K562 (cell line): ENCODE results near the gene ARHGAP12. TPM values are rescaled to one million over a fixed set of nuclear protein-coding genes. Genes with fewer than 3 reads are reported as not detected.

Experiments
- ATAC-seq: fragments of 200-7000 bp; cut with Tn5 transposase; 3 replicates; pipeline ENCODE4 v1.9.1; 2020; ENCODE audit warnings: moderate library complexity
- BruUV-seq: library from RNA; stranded (reverse); fragments of 400-500 nt; replicated peaks from 2 replicates; lab custom pipeline; 2021; lab: Mats Ljungman, UMichigan
- CTCF ChIA-PET: fragments of 300-600 bp; formaldehyde crosslinking; extraction: SDS; loops from one replicate; lab custom pipeline; 2021; ENCODE audit warnings: low intra/inter-chr PET ratio; lab: Yijun Ruan, JAX
- POLR2A ChIA-PET: fragments of 300-600, 350-650 bp; sonication (Branson Sonifier 250); formaldehyde crosslinking; extraction: SDS; loops from one replicate; lab custom pipeline; 2021; ENCODE audit warnings: antibody characterized with exemption, inconsistent platforms; lab: Yijun Ruan, JAX
- DNase-seq, 4 experiments: peaks; one replicate each; pipeline versions ENCODE4 v3.0.0 to v3.0.0-alpha.2; 2011 to 2018; ENCODE audit warnings: low spot score in 3 of 4, mixed read lengths in 3 of 4; ENCODE audit errors: extremely low read depth in 1 of 4
- FAIRE-seq: peaks from 2 replicates; lab custom pipeline; 2011; peaks lifted over from hg19 to GRCh38; lab: Jason Lieb, UNC
- H2AFZ ChIP-seq: 2 replicates; pipeline ENCODE4 v1.6.0; 2011; ENCODE audit warnings: low read depth, low read length, control low read depth, inconsistent platforms
- H3K27ac ChIP-seq: fragments of 200-600 bp; 3 replicates; pipeline ENCODE4 v1.8.0; 2011; ENCODE audit warnings: low read depth, mild to moderate bottlenecking, control low read depth, inconsistent platforms, low read length, moderate library complexity, mixed read lengths; ENCODE audit errors: extremely low read depth
- H3K27me3 ChIP-seq, 2 experiments: fragments of 300-600 bp in 1 of 2; 2 replicates in 1 of 2; 3 replicates in 1 of 2; pipeline versions ENCODE4 v1.6.0 to v1.8.0; 2011; ENCODE audit warnings: inconsistent platforms in 2 of 2, low read length in 2 of 2, mild to moderate bottlenecking in 1 of 2, mixed read lengths in 1 of 2, moderate library complexity in 1 of 2; ENCODE audit not compliant: control insufficient read depth in 2 of 2, insufficient read depth in 2 of 2
- H3K36me3 ChIP-seq: fragments of 300-600 bp; 3 replicates; pipeline ENCODE4 v1.8.0; 2011; ENCODE audit warnings: mild to moderate bottlenecking, low read length, inconsistent platforms; ENCODE audit not compliant: control insufficient read depth, insufficient read depth
- H3K4me1 ChIP-seq, 2 experiments: fragments of 200-600 bp in 1 of 2; replicated peaks in 1 of 2; 2 replicates in 1 of 2; 3 replicates in 1 of 2; pipeline versions ENCODE4 v1.5.1 to v1.8.0; 2011; ENCODE audit warnings: inconsistent platforms in 2 of 2, low read length in 2 of 2, mild to moderate bottlenecking in 1 of 2, mixed read lengths in 1 of 2, moderate library complexity in 1 of 2; ENCODE audit not compliant: control insufficient read depth in 2 of 2, insufficient read depth in 2 of 2
- H3K4me2 ChIP-seq: 2 replicates; pipeline ENCODE4 v1.6.1; 2011; ENCODE audit warnings: low read length, control low read depth, inconsistent platforms, mixed read lengths; ENCODE audit not compliant: insufficient read depth
- H3K4me3 ChIP-seq: fragments of 200-600 bp; sonication (generic), shearing (Covaris generic); 2 replicates; pipeline ENCODE4 v1.5.1; 2016; ENCODE audit warnings: control low read depth, inconsistent platforms
- H3K79me2 ChIP-seq: fragments of 200-600 bp; 3 replicates; pipeline ENCODE4 v1.8.0; 2011; ENCODE audit warnings: low read length, inconsistent platforms; ENCODE audit not compliant: control insufficient read depth, insufficient read depth
- H3K9ac ChIP-seq, 2 experiments: 2 replicates each; pipeline versions ENCODE4 v1.6.0 to v1.6.1; 2011; ENCODE audit warnings: low read depth in 2 of 2, low read length in 2 of 2, control low read depth in 1 of 2, inconsistent platforms in 1 of 2, mild to moderate bottlenecking in 1 of 2, mixed read lengths in 1 of 2; ENCODE audit not compliant: insufficient read depth in 1 of 2
- H3K9me1 ChIP-seq: one replicate; pipeline ENCODE4 v1.6.0; 2011; ENCODE audit warnings: inconsistent platforms, mild to moderate bottlenecking, low read length, moderate library complexity; ENCODE audit not compliant: control insufficient read depth, insufficient read depth
- H3K9me3 ChIP-seq: replicated peaks from 2 replicates; pipeline ENCODE4 v1.5.1; 2011; ENCODE audit warnings: low read depth, low read length, inconsistent platforms; ENCODE audit not compliant: control insufficient read depth, insufficient read depth
- H4K20me1 ChIP-seq: replicated peaks from 2 replicates; pipeline ENCODE4 v1.6.1; 2011; ENCODE audit warnings: low read length, inconsistent platforms, mixed read lengths; ENCODE audit not compliant: control insufficient read depth, insufficient read depth
- ARID1B ChIP-seq: fragments of 450-650 bp; IDR thresholded peaks from 2 replicates; pipeline ENCODE4 v1.6.1; 2016; ENCODE audit warnings: antibody characterized with exemption, mild to moderate bottlenecking, inconsistent platforms
- CBX1 ChIP-seq: sonication (generic); IDR thresholded peaks from 2 replicates; pipeline ENCODE4 v1.6.1; 2016; ENCODE audit warnings: antibody characterized with exemption, low read depth, mild to moderate bottlenecking
- DPF2 ChIP-seq: fragments of 450-650 bp; IDR thresholded peaks from 2 replicates; pipeline ENCODE4 v1.6.1; 2016
- FIP1L1 ChIP-seq: fragments of 200-400 bp; formaldehyde crosslinking; IDR thresholded peaks from 2 replicates; pipeline ENCODE4 v1.6.1; 2018; ENCODE audit warnings: mild to moderate bottlenecking, low read depth, low read length; ENCODE audit not compliant: poor library complexity, severe bottlenecking
- HES1 ChIP-seq: fragments of 450-650 bp; IDR thresholded peaks from 2 replicates; pipeline ENCODE4 v1.6.1; 2016; ENCODE audit warnings: low read depth, mild to moderate bottlenecking, moderate library complexity
- KAT7 ChIP-seq: sonication (generic); formaldehyde crosslinking; IDR thresholded peaks from 2 replicates; pipeline ENCODE4 v1.8.0; 2022; ENCODE audit warnings: missing genetic modification reagents, mild to moderate bottlenecking, borderline replicate concordance
- KLF10 ChIP-seq: fragments of 250-450 bp; sonication (Bioruptor Pico); IDR thresholded peaks from 2 replicates; pipeline ENCODE4 v1.6.1; 2021; ENCODE audit warnings: matching md5 sums
- LARP7 ChIP-seq: fragments of 450-650 bp; IDR thresholded peaks from 2 replicates; pipeline ENCODE4 v1.6.1; 2016
- MAFF ChIP-seq: IDR thresholded peaks from 2 replicates; pipeline ENCODE4 v1.6.1; 2012; ENCODE audit warnings: low read length, improper control_type of control experiment
- NEUROD1 ChIP-seq: fragments of 150-350 bp; IDR thresholded peaks from 2 replicates; pipeline ENCODE4 v1.6.1; 2014; ENCODE audit warnings: borderline replicate concordance, low read length, low read depth; ENCODE audit not compliant: partially characterized antibody
- RAD51 ChIP-seq: fragments of 450-650 bp; IDR thresholded peaks from 2 replicates; pipeline ENCODE4 v1.7.1; 2016; ENCODE audit warnings: low read depth, mild to moderate bottlenecking, borderline replicate concordance
- SIN3B ChIP-seq: fragments of 450-650 bp; IDR thresholded peaks from 2 replicates; pipeline ENCODE4 v1.6.1; 2017; ENCODE audit warnings: low read depth, mild to moderate bottlenecking, moderate library complexity
- ZNF384 ChIP-seq: IDR thresholded peaks from 2 replicates; pipeline ENCODE4 v1.6.1; 2012; ENCODE audit warnings: low read depth, low read length, improper control_type of control experiment
- WGBS: fragments of 100-300 bp; shearing (Covaris generic); methylation state at CpG from one replicate; pipeline ENCODE4 v1.1.6; 2016; ENCODE audit warnings: low coverage, mixed read lengths; ENCODE audit not compliant: insufficient coverage; ENCODE audit errors: missing lambda C conversion rate; 5-methylcytosine and 5-hydroxymethylcytosine counted together
- in situ Hi-C: fragments of 300-500 bp; cut with MboI; formaldehyde crosslinking; loops from 4 replicates; pipeline ENCODE4 v1.15.0; 2018; ENCODE audit warnings: inconsistent platforms, mixed read lengths
- intact Hi-C: fragments of 100-400 bp; cut with micrococcal nuclease; formaldehyde crosslinking; loops from 2 replicates; pipeline ENCODE4 v1.14.2; 2022
- polyA plus RNA-seq, 8 experiments: library from polyadenylated mRNA; depleted of rRNA in 4 of 8; stranded (reverse) in 5 of 8; unstranded in 3 of 8; fragments of >200 nt; fragmentation: Nextera tagmentation in 2 of 8; fragmentation: Illumina TruSeq in 1 of 8; extraction: Ambion mirVana in 2 of 8; extraction: Trizol in 1 of 8; gene quantifications; 2 replicates each; pipeline versions ENCODE4 v1.2.1 to v1.2.3, GENCODE V29; 2011 to 2014; ENCODE audit warnings: inconsistent platforms in 1 of 8, missing spikeins in 1 of 8
- total RNA-seq, 7 experiments: library from RNA; depleted of rRNA in 6 of 7; stranded (reverse); fragments of >200 nt in 6 of 7; fragmentation: Illumina TruSeq in 2 of 7; extraction: Trizol in 2 of 7; gene quantifications; 2 replicates each; pipeline versions ENCODE4 v1.2.1 to v1.2.3, GENCODE V29; 2011 to 2021; ENCODE audit warnings: low replicate concordance in 1 of 7
- TF ChIP-seq, protein P1 (sequence below): fragments of 200-600 bp; sonication (generic); IDR thresholded peaks from one replicate; pipeline ENCODE4 v1.6.1; 2012; ENCODE audit warnings: mild to moderate bottlenecking, low read depth, low read length, inconsistent platforms

Gene ARHGAP12
- total and polyA plus RNA-seq, 9 of the 15 experiments (the other 6 are each of a cell fraction or from before 2014, with no cell fraction given), result 4.4 to 18.7 (median 10.1) TPM

GRCh38 chr10:31829776-31830175 is 98.9 kb downstream of the ARHGAP12 start:
- 91% methylated on average over 1 of the region's 1 CpG for WGBS
- no peak for FAIRE-seq
- no peak for TF ChIP-seq KLF10 (CRISPR knock-in tag)
- TF ChIP-seq, protein P1, sequence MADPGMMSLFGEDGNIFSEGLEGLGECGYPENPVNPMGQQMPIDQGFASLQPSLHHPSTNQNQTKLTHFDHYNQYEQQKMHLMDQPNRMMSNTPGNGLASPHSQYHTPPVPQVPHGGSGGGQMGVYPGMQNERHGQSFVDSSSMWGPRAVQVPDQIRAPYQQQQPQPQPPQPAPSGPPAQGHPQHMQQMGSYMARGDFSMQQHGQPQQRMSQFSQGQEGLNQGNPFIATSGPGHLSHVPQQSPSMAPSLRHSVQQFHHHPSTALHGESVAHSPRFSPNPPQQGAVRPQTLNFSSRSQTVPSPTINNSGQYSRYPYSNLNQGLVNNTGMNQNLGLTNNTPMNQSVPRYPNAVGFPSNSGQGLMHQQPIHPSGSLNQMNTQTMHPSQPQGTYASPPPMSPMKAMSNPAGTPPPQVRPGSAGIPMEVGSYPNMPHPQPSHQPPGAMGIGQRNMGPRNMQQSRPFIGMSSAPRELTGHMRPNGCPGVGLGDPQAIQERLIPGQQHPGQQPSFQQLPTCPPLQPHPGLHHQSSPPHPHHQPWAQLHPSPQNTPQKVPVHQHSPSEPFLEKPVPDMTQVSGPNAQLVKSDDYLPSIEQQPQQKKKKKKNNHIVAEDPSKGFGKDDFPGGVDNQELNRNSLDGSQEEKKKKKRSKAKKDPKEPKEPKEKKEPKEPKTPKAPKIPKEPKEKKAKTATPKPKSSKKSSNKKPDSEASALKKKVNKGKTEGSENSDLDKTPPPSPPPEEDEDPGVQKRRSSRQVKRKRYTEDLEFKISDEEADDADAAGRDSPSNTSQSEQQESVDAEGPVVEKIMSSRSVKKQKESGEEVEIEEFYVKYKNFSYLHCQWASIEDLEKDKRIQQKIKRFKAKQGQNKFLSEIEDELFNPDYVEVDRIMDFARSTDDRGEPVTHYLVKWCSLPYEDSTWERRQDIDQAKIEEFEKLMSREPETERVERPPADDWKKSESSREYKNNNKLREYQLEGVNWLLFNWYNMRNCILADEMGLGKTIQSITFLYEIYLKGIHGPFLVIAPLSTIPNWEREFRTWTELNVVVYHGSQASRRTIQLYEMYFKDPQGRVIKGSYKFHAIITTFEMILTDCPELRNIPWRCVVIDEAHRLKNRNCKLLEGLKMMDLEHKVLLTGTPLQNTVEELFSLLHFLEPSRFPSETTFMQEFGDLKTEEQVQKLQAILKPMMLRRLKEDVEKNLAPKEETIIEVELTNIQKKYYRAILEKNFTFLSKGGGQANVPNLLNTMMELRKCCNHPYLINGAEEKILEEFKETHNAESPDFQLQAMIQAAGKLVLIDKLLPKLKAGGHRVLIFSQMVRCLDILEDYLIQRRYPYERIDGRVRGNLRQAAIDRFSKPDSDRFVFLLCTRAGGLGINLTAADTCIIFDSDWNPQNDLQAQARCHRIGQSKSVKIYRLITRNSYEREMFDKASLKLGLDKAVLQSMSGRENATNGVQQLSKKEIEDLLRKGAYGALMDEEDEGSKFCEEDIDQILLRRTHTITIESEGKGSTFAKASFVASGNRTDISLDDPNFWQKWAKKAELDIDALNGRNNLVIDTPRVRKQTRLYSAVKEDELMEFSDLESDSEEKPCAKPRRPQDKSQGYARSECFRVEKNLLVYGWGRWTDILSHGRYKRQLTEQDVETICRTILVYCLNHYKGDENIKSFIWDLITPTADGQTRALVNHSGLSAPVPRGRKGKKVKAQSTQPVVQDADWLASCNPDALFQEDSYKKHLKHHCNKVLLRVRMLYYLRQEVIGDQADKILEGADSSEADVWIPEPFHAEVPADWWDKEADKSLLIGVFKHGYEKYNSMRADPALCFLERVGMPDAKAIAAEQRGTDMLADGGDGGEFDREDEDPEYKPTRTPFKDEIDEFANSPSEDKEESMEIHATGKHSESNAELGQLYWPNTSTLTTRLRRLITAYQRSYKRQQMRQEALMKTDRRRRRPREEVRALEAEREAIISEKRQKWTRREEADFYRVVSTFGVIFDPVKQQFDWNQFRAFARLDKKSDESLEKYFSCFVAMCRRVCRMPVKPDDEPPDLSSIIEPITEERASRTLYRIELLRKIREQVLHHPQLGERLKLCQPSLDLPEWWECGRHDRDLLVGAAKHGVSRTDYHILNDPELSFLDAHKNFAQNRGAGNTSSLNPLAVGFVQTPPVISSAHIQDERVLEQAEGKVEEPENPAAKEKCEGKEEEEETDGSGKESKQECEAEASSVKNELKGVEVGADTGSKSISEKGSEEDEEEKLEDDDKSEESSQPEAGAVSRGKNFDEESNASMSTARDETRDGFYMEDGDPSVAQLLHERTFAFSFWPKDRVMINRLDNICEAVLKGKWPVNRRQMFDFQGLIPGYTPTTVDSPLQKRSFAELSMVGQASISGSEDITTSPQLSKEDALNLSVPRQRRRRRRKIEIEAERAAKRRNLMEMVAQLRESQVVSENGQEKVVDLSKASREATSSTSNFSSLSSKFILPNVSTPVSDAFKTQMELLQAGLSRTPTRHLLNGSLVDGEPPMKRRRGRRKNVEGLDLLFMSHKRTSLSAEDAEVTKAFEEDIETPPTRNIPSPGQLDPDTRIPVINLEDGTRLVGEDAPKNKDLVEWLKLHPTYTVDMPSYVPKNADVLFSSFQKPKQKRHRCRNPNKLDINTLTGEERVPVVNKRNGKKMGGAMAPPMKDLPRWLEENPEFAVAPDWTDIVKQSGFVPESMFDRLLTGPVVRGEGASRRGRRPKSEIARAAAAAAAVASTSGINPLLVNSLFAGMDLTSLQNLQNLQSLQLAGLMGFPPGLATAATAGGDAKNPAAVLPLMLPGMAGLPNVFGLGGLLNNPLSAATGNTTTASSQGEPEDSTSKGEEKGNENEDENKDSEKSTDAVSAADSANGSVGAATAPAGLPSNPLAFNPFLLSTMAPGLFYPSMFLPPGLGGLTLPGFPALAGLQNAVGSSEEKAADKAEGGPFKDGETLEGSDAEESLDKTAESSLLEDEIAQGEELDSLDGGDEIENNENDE, result no peak
- TF ChIP-seq MAFF, result no peak
- TF ChIP-seq NEUROD1, result no peak
- TF ChIP-seq SIN3B, result no peak
- no peak for TF ChIP-seq RAD51
- TF ChIP-seq ARID1B, result no peak
- no peak for TF ChIP-seq KAT7
- TF ChIP-seq ZNF384, result no peak
- TF ChIP-seq CBX1, result no peak
- no peak for TF ChIP-seq FIP1L1
- no peak for TF ChIP-seq DPF2
- no peak for TF ChIP-seq LARP7
- no peak for TF ChIP-seq HES1

More at GRCh38 chr10:31829776-31830175, 98.9 kb downstream of the ARHGAP12 start:
- ChIA-PET CTCF (no interaction called here), POLR2A (no interaction called here)
- Histone ChIP-seq H3K4me3 (no peak overlapping the region), H3K27ac (no peak overlapping the region), H3K4me1 (no peaks in the 10 kb centered on the region), H3K4me2 (no peak overlapping the region), H3K9ac (no peak overlapping the region), H3K36me3 (0 out of 3 replicates have a peak, but pooled peaks cover 4% of the 10 kb centered on the region), H2AFZ (no peak overlapping the region), H4K20me1 (no peaks in the 10 kb centered on the region), H3K79me2 (no peaks in the 10 kb centered on the region), H3K9me3 (no peaks in the 10 kb centered on the region), H3K27me3 (no peaks in the 10 kb centered on the region), H3K9me1 (no peaks in the 10 kb centered on the region)
- no peak for DNase-seq
- in situ Hi-C loops, result no loop called here
- no peak for ATAC-seq
- intact Hi-C loops, result no loop called here
- BruUV-seq, result no TSS peak
